B cell (primary cell): Measurements from ENCODE around the gene RAD51. TPM values are rescaled to one million over a fixed set of nuclear protein-coding genes. Genes with fewer than 3 reads are reported as not detected.
"Not testable (repeated sequence)": the region's sequence is repeated elsewhere in the genome, so short reads cannot be mapped to it uniquely, and the experiment has no call there.

Experiments used
- ATAC-seq: fragments of 200-7000 bp; cut with Tn5 transposase; one replicate; pipeline ENCODE4 v1.10.0; 2021; ENCODE audit warnings: low read depth, mild to moderate bottlenecking, moderate number of reproducible peaks, moderate library complexity
- CTCF ChIA-PET: fragments of 350-600 bp; sonication (Branson Sonifier 250); formaldehyde crosslinking; loops from one replicate; lab custom pipeline; 2021; ENCODE audit warnings: antibody characterized with exemption, inconsistent platforms; lab: Charles Lee
- POLR2A ChIA-PET: fragments of 350-600 bp; sonication (Branson Sonifier 250); formaldehyde crosslinking; loops from one replicate; lab custom pipeline; 2021; ENCODE audit warnings: antibody characterized with exemption; lab: Charles Lee
- DNase-seq: peaks from one replicate; pipeline ENCODE4 v3.0.0; 2013
- H2AFZ ChIP-seq: 2 replicates; pipeline ENCODE4 v1.6.1; 2012; ENCODE audit warnings: mild to moderate bottlenecking, low read depth, low read length; ENCODE audit not compliant: insufficient read depth, poor library complexity, severe bottlenecking
- H3K27ac ChIP-seq, 2 donors: 1 replicate in 1 of 2; 2 replicates in 1 of 2; pipeline ENCODE4 v1.5.1; 2012 to 2013; ENCODE audit warnings: low read length in 2 of 2, mild to moderate bottlenecking in 2 of 2, moderate library complexity in 1 of 2
- H3K27me3 ChIP-seq, 4 experiments: fragments of 200-600 bp in 1 of 4; sonication (generic) in 1 of 4; replicated peaks in 1 of 4; 1 replicate in 2 of 4; 2 replicates in 2 of 4; pipeline versions ENCODE4 v1.6.1 to v1.7.0; 2013 to 2016; ENCODE audit warnings: low read length in 3 of 4, mild to moderate bottlenecking in 2 of 4, mixed read lengths in 1 of 4, moderate library complexity in 1 of 4; ENCODE audit not compliant: insufficient read depth in 4 of 4, control insufficient read depth in 3 of 4; ENCODE audit errors: control extremely low read depth in 1 of 4
- H3K36me3 ChIP-seq, 2 experiments: replicated peaks in 1 of 2; 1 replicate in 1 of 2; 2 replicates in 1 of 2; pipeline versions ENCODE4 v1.6.1 to v1.7.1; 2013; ENCODE audit warnings: low read length in 1 of 2; ENCODE audit not compliant: insufficient read depth in 2 of 2, control insufficient read depth in 1 of 2; ENCODE audit errors: control extremely low read depth in 1 of 2, extremely low read depth in 1 of 2
- H3K4me1 ChIP-seq, 2 donors: fragments of 200-600 bp in 1 of 2; sonication (generic) in 1 of 2; 1 replicate in 1 of 2; 2 replicates in 1 of 2; pipeline versions ENCODE4 v1.5.1 to v1.6.1; 2013 to 2017; ENCODE audit warnings: low read length in 2 of 2; ENCODE audit not compliant: control insufficient read depth in 2 of 2, insufficient read depth in 2 of 2
- H3K4me2 ChIP-seq: replicated peaks from 2 replicates; pipeline ENCODE3; 2012; ENCODE audit warnings: mild to moderate bottlenecking, low read depth, low read length; ENCODE audit not compliant: poor library complexity, severe bottlenecking
- H3K4me3 ChIP-seq, 5 experiments: fragments of 200-600 bp in 1 of 5; sonication (generic) in 1 of 5; 1 replicate in 3 of 5; 2 replicates in 2 of 5; pipeline versions ENCODE4 v1.5.1 to v1.7.0; 2011 to 2016; ENCODE audit warnings: low read length in 4 of 5, mild to moderate bottlenecking in 4 of 5, low read depth in 2 of 5, control low read depth in 1 of 5, moderate library complexity in 1 of 5; ENCODE audit not compliant: insufficient read depth in 1 of 5; ENCODE audit errors: control extremely low read depth in 1 of 5, extremely low read depth in 1 of 5
- H3K79me2 ChIP-seq: fragments of 200-600 bp; sonication (generic); one replicate; pipeline ENCODE4 v1.6.0; 2016; ENCODE audit warnings: low read length; ENCODE audit not compliant: control insufficient read depth, insufficient read depth
- H3K9ac ChIP-seq: fragments of 200-600 bp; sonication (generic); 2 replicates; pipeline ENCODE4 v1.6.1; 2017; ENCODE audit warnings: mild to moderate bottlenecking, low read length, moderate library complexity
- H3K9me3 ChIP-seq, 3 donors: one replicate each; pipeline versions ENCODE4 v1.6.1 to v1.7.1; 2013; ENCODE audit warnings: low read length in 2 of 3; ENCODE audit not compliant: control insufficient read depth in 2 of 3, insufficient read depth in 1 of 3; ENCODE audit errors: control extremely low read depth in 1 of 3
- H4K20me1 ChIP-seq: 2 replicates; pipeline ENCODE4 v1.6.0; 2012; ENCODE audit warnings: mild to moderate bottlenecking, low read length; ENCODE audit not compliant: insufficient read depth, control insufficient read depth, poor library complexity, severe bottlenecking
- H3K27ac Mint-ChIP-seq: one replicate; pipeline ENCODE4 v1.8.0; 2021; ENCODE audit warnings: mixed read lengths
- H3K27me3 Mint-ChIP-seq: one replicate; pipeline ENCODE4 v1.8.0; 2021; ENCODE audit warnings: mixed read lengths
- H3K4me1 Mint-ChIP-seq: one replicate; pipeline ENCODE4 v1.8.0; 2021; ENCODE audit warnings: mixed read lengths
- H3K4me3 Mint-ChIP-seq: one replicate; pipeline ENCODE4 v1.8.0; 2021; ENCODE audit warnings: mixed read lengths
- H3K9me3 Mint-ChIP-seq: one replicate; pipeline ENCODE4 v1.8.0; 2022; ENCODE audit warnings: mixed read lengths; ENCODE audit not compliant: insufficient read depth
- CTCF ChIP-seq: fragments of 200-600 bp; IDR thresholded peaks from one replicate; pipeline ENCODE4 v1.8.0; 2022; ENCODE audit warnings: antibody characterized with exemption, mild to moderate bottlenecking
- EZH2 ChIP-seq: IDR thresholded peaks from 2 replicates; pipeline ENCODE4 v1.6.1; 2012; ENCODE audit warnings: borderline replicate concordance, low read depth, mild to moderate bottlenecking, moderate library complexity, low read length; ENCODE audit not compliant: insufficient read depth, poor library complexity, severe bottlenecking
- WGBS: methylation state at CpG from one replicate; pipeline ENCODE4 v1.1.5; 2013; ENCODE audit warnings: missing lambda C conversion rate; ENCODE audit not compliant: insufficient coverage; 5-methylcytosine and 5-hydroxymethylcytosine counted together
- intact Hi-C: fragments of 100-400 bp; cut with micrococcal nuclease; formaldehyde crosslinking; loops from one replicate; pipeline ENCODE4 v1.10.0; 2022
- polyA plus RNA-seq: library from polyadenylated mRNA; depleted of rRNA; stranded (reverse); fragments of >200 nt; gene quantifications from 2 replicates; pipeline ENCODE4 v1.2.3, GENCODE V29; 2012
- total RNA-seq, 2 donors: library from RNA; stranded (reverse); fragments of 120-200 nt in 1 of 2; gene quantifications; 1 replicate in 1 of 2; 2 replicates in 1 of 2; pipeline versions ENCODE4 v1.2.3 to v1.2.4, GENCODE V29; 2013 to 2022

RAD51 gene
- total and polyA plus RNA-seq, 2 donors (not counting 1 experiment from before 2014, with no cell fraction given): 0.67 to 1.9 TPM

GRCh38 chr15:40664909-40665308 lies 30.1 kb upstream of the RAD51 start:
- no peak overlapping the region for H3K4me2 ChIP-seq
- no peak overlapping the region for H3K4me3 ChIP-seq
- ChIA-PET POLR2A (no interaction called here), CTCF (interaction anchor here (0.6 kb wide), 1 partner anchor 193 kb away, joined by 3 read pairs; no protein-coding TSS in a partner anchor)
- H3K27me3 Mint-ChIP-seq: no peaks in the 10 kb centered on the region
- no peaks in the 10 kb centered on the region for H3K4me1 Mint-ChIP-seq
- H3K4me3 Mint-ChIP-seq: no peak overlapping the region
- no peak overlapping the region for H3K27ac Mint-ChIP-seq
- H3K4me1 ChIP-seq: no peaks in the 10 kb centered on the region
- no peaks in the 10 kb centered on the region for H3K9me3 ChIP-seq
- H3K36me3 ChIP-seq: no peaks in the 10 kb centered on the region
- DNase-seq: no peak
- no peak overlapping the region for H3K9ac ChIP-seq
- H3K9me3 Mint-ChIP-seq: no peaks in the 10 kb centered on the region
- WGBS: 92% methylated on average over 4 of the region's 7 CpGs
- no peaks in the 10 kb centered on the region for H4K20me1 ChIP-seq
- no peak overlapping the region for H2AFZ ChIP-seq
- H3K27ac ChIP-seq: no peak overlapping the region
- no peaks in the 10 kb centered on the region for H3K79me2 ChIP-seq
- intact Hi-C loops: no loop called here
- TF ChIP-seq CTCF (no peak), EZH2 (no peak)
- no peak for ATAC-seq
- H3K27me3 ChIP-seq: no peaks in the 10 kb centered on the region

GRCh38 chr15:40676290-40676689 lies 18.7 kb upstream of the RAD51 start:
- H2AFZ ChIP-seq, H3K27ac Mint-ChIP-seq, H3K27me3 Mint-ChIP-seq, DNase-seq, H3K36me3 ChIP-seq, intact Hi-C loops, H4K20me1 ChIP-seq, H3K27ac ChIP-seq, H3K9ac ChIP-seq, H3K79me2 ChIP-seq, H3K9me3 ChIP-seq, H3K4me3 Mint-ChIP-seq, H3K4me3 ChIP-seq, H3K4me2 ChIP-seq, H3K27me3 ChIP-seq, H3K9me3 Mint-ChIP-seq, ATAC-seq: not testable (repeated sequence)
- H3K4me1 ChIP-seq: peaks cover 18 to 27% of the 10 kb centered on the region in 2 donors
- ChIA-PET POLR2A (interaction anchor here (0.7 kb wide), 1 partner anchor 74 kb away, joined by 3 read pairs; no protein-coding TSS in a partner anchor), CTCF (interaction anchor here (0.6 to 5.8 kb wide), 3 partner anchors 106 to 654 kb away, joined by 3 to 59 read pairs (median 8); no protein-coding TSS in a partner anchor)
- peaks cover 25% of the 10 kb centered on the region for H3K4me1 Mint-ChIP-seq
- WGBS: 100% methylated on average over 1 of the region's 6 CpGs

GRCh38 chr15:40676906-40677305 lies 18.1 kb upstream of the RAD51 start:
- H3K9ac ChIP-seq, H3K27me3 Mint-ChIP-seq, H3K27me3 ChIP-seq, H3K4me2 ChIP-seq, H2AFZ ChIP-seq, H3K9me3 Mint-ChIP-seq, H3K9me3 ChIP-seq, H3K4me3 Mint-ChIP-seq, H3K27ac ChIP-seq, H3K4me3 ChIP-seq, H4K20me1 ChIP-seq, DNase-seq, H3K36me3 ChIP-seq, ATAC-seq, H3K79me2 ChIP-seq, H3K27ac Mint-ChIP-seq, intact Hi-C loops: not testable (repeated sequence)
- ChIA-PET CTCF (interaction anchor here (1.4 to 5.8 kb wide), 3 partner anchors 87 to 108 kb away, joined by 3 to 59 read pairs (median 8); no protein-coding TSS in a partner anchor), POLR2A (interaction anchor here (0.7 kb wide), 1 partner anchor 73 kb away, joined by 3 read pairs; no protein-coding TSS in a partner anchor)
- H3K4me1 Mint-ChIP-seq: peaks cover 25% of the 10 kb centered on the region
- H3K4me1 ChIP-seq: peaks cover 18 to 27% of the 10 kb centered on the region in 2 donors
- WGBS: 99% methylated on average over 13 of the region's 38 CpGs
